SK-N-SH (cell line): ENCODE measurements around the gene CDK9. TPM values are rescaled to one million over a fixed set of nuclear protein-coding genes. Genes with fewer than 3 reads are reported as not detected.

Source experiments
- CTCF ChIA-PET: fragments of 300-600, 350-600 bp; formaldehyde crosslinking; extraction: SDS; loops from one replicate; lab custom pipeline; 2021; lab: Yijun Ruan, JAX
- POLR2A ChIA-PET: fragments of 350-600 bp; sonication (Branson Sonifier 250); formaldehyde crosslinking; extraction: SDS; loops from one replicate; lab custom pipeline; 2020; ENCODE audit warnings: antibody characterized with exemption, inconsistent platforms; lab: Yijun Ruan, JAX
- DNase-seq: peaks from one replicate; pipeline ENCODE4 v3.0.0; 2012
- H2AFZ ChIP-seq: fragments of 200-600 bp; sonication (generic); 2 replicates; pipeline ENCODE4 v1.8.1; 2016; ENCODE audit warnings: antibody characterized with exemption, mild to moderate bottlenecking, low read depth
- H3F3A ChIP-seq: fragments of 200-600 bp; sonication (generic); replicated peaks from 2 replicates; pipeline ENCODE3; 2016; ENCODE audit warnings: antibody characterized with exemption, mild to moderate bottlenecking; ENCODE audit not compliant: insufficient read depth
- H3K27ac ChIP-seq, 2 experiments: fragments of 200-500 bp in 1 of 2; fragments of 200-600 bp in 1 of 2; sonication (Bioruptor generic) in 1 of 2; sonication (generic), shearing (Covaris generic) in 1 of 2; 2 replicates each; pipeline versions ENCODE4 v1.5.1 to v1.6.1; 2014 to 2016; ENCODE audit warnings: low read depth in 2 of 2, inconsistent platforms in 1 of 2, low read length in 1 of 2, mild to moderate bottlenecking in 1 of 2, mixed read lengths in 1 of 2
- H3K27me3 ChIP-seq: fragments of 200-600 bp; sonication (generic), shearing (Covaris generic); 2 replicates; pipeline ENCODE4 v1.6.1; 2016; ENCODE audit warnings: mixed run types; ENCODE audit not compliant: insufficient read depth
- H3K36me3 ChIP-seq, 2 experiments: fragments of 200-500 bp in 1 of 2; fragments of 200-600 bp in 1 of 2; sonication (Bioruptor generic) in 1 of 2; sonication (generic) in 1 of 2; replicated peaks in 1 of 2; 2 replicates each; pipeline versions ENCODE3 to v1.5.1; 2014 to 2016; ENCODE audit warnings: low read length in 1 of 2, mild to moderate bottlenecking in 1 of 2; ENCODE audit not compliant: insufficient read depth in 2 of 2, control insufficient read depth in 1 of 2
- H3K4me1 ChIP-seq, 2 experiments: fragments of 200-500 bp in 1 of 2; fragments of 200-600 bp in 1 of 2; sonication (Bioruptor generic) in 1 of 2; sonication (generic), shearing (Covaris generic) in 1 of 2; 2 replicates each; pipeline versions ENCODE4 v1.5.1 to v1.6.1; 2014 to 2016; ENCODE audit warnings: low read depth in 1 of 2, low read length in 1 of 2, mixed run types in 1 of 2; ENCODE audit not compliant: insufficient read depth in 2 of 2, control insufficient read depth in 1 of 2
- H3K4me2 ChIP-seq: fragments of 200-600 bp; sonication (generic), shearing (Covaris generic); 2 replicates; pipeline ENCODE4 v1.6.1; 2017; ENCODE audit warnings: mixed run types
- H3K4me3 ChIP-seq, 2 experiments: fragments of 200-500 bp in 1 of 2; fragments of 200-600 bp in 1 of 2; sonication (Bioruptor generic) in 1 of 2; sonication (generic), shearing (Covaris generic) in 1 of 2; 2 replicates each; pipeline versions ENCODE4 v1.5.1 to v1.8.1; 2014 to 2016; ENCODE audit warnings: low read depth in 2 of 2, inconsistent platforms in 1 of 2, low read length in 1 of 2, mild to moderate bottlenecking in 1 of 2, mixed read lengths in 1 of 2, moderate library complexity in 1 of 2
- H3K79me2 ChIP-seq: fragments of 200-600 bp; sonication (generic); 2 replicates; pipeline ENCODE4 v1.8.1; 2017; ENCODE audit warnings: mild to moderate bottlenecking; ENCODE audit not compliant: insufficient read depth
- H3K9ac ChIP-seq: fragments of 200-600 bp; sonication (generic); 2 replicates; pipeline ENCODE4 v1.6.1; 2017; ENCODE audit warnings: mixed run types
- H3K9me2 ChIP-seq: fragments of 200-600 bp; sonication (generic); 2 replicates; pipeline ENCODE4 v1.6.1; 2017; ENCODE audit warnings: mixed run types
- H3K9me3 ChIP-seq: fragments of 200-600 bp; sonication (generic); 2 replicates; pipeline ENCODE4 v1.6.1; 2017; ENCODE audit warnings: mixed run types, mild to moderate bottlenecking, moderate library complexity
- H4K20me1 ChIP-seq: fragments of 200-600 bp; sonication (generic); 2 replicates; pipeline ENCODE4 v1.6.1; 2017; ENCODE audit warnings: mild to moderate bottlenecking, mixed run types; ENCODE audit not compliant: insufficient read depth
- CHD2 ChIP-seq: fragments of 150-350 bp; IDR thresholded peaks from 2 replicates; pipeline ENCODE4 v1.6.1; 2018; ENCODE audit warnings: low read length; ENCODE audit not compliant: partially characterized antibody
- EZH2phosphoT487 ChIP-seq: fragments of 200-600 bp; sonication (generic); IDR thresholded peaks from 2 replicates; pipeline ENCODE4 v1.6.1; 2017; ENCODE audit warnings: low read depth, mixed run types, mild to moderate bottlenecking, antibody characterized with exemption, moderate library complexity, borderline replicate concordance
- FOSL2 ChIP-seq: IDR thresholded peaks from 2 replicates; pipeline ENCODE4 v1.4.0; 2012; ENCODE audit warnings: low read depth, mild to moderate bottlenecking, moderate library complexity, borderline replicate concordance
- FOXM1 ChIP-seq: IDR thresholded peaks from 2 replicates; pipeline ENCODE4 v1.4.0; 2012; ENCODE audit warnings: low read depth, mild to moderate bottlenecking
- GABPA ChIP-seq: IDR thresholded peaks from 2 replicates; pipeline ENCODE4 v1.4.0; 2012; ENCODE audit warnings: low read depth, mild to moderate bottlenecking
- GATA2 ChIP-seq: sonication (generic); formaldehyde crosslinking; IDR thresholded peaks from 2 replicates; pipeline ENCODE4 v1.5.0; 2020; ENCODE audit warnings: mild to moderate bottlenecking, missing genetic modification reagents
- JUND ChIP-seq: IDR thresholded peaks from 2 replicates; pipeline ENCODE4 v1.4.0; 2012
- MAX ChIP-seq: IDR thresholded peaks from 2 replicates; pipeline ENCODE4 v1.4.0; 2012; ENCODE audit warnings: low read depth
- MEF2A ChIP-seq: IDR thresholded peaks from 2 replicates; pipeline ENCODE4 v1.4.0; 2012; ENCODE audit warnings: low read depth, borderline replicate concordance
- NRF1 ChIP-seq: IDR thresholded peaks from 2 replicates; pipeline ENCODE4 v1.6.1; 2012; ENCODE audit warnings: low read depth, mild to moderate bottlenecking, low read length
- PBX3 ChIP-seq: IDR thresholded peaks from 2 replicates; pipeline ENCODE4; 2012
- RAD21 ChIP-seq: IDR thresholded peaks from 2 replicates; pipeline ENCODE4 v1.6.1; 2012; ENCODE audit warnings: mild to moderate bottlenecking, low read length
- SMC3 ChIP-seq: IDR thresholded peaks from 2 replicates; pipeline ENCODE4 v1.6.1; 2012; ENCODE audit warnings: low read depth, low read length, improper control_type of control experiment
- TCF12 ChIP-seq: IDR thresholded peaks from 2 replicates; pipeline ENCODE4 v1.4.0; 2012
- WGBS: methylation state at CpG from one replicate; pipeline ENCODE4 v1.1.6; 2017; ENCODE audit warnings: low lambda C conversion rate; 5-methylcytosine and 5-hydroxymethylcytosine counted together
- polyA plus RNA-seq, 3 experiments: library from polyadenylated mRNA; depleted of rRNA; stranded (reverse); fragments of >200 nt; gene quantifications; 2 replicates each; pipeline ENCODE4 v1.2.3, GENCODE V29; 2012
- TF ChIP-seq, protein P1 (sequence below): IDR thresholded peaks from 2 replicates; pipeline ENCODE4 v1.4.0; 2012; ENCODE audit warnings: low read depth, borderline replicate concordance
- TF ChIP-seq, protein P2 (sequence below): fragments of 200-600 bp; sonication (generic); IDR thresholded peaks from 2 replicates; pipeline ENCODE4 v1.6.1; 2017; ENCODE audit warnings: antibody characterized with exemption, mild to moderate bottlenecking, moderate library complexity
- TF ChIP-seq, protein P3 (sequence below): fragments of 150-350 bp; IDR thresholded peaks from 2 replicates; pipeline ENCODE4 v1.6.1; 2016; ENCODE audit warnings: mild to moderate bottlenecking, low read depth, low read length

The CDK9 gene
- polyA plus RNA-seq, 1 of the 3 experiments (the other 2 are of a cell fraction), result 82.7 TPM

- Histone ChIP-seq H4K20me1 (peaks cover 40% of the 10 kb centered on the region), H3K9me3 (no peaks in the 10 kb centered on the region), H3K27ac (peak overlapping the region; percentile 47 to 92; a peak in 3 of 4 replicates), H3K4me1 (peaks cover 6 to 18% of the 10 kb centered on the region in 2 experiments), H3K9ac (peak overlapping the region; percentile 99; the same call in 1 of the 2 replicates), H3F3A (peaks cover 2% of the 10 kb centered on the region), H3K4me2 (peak overlapping the region; percentile 70; the same call in 1 of the 2 replicates), H2AFZ (0 out of 2 replicates have a peak overlapping the region, but pooled peaks have one; percentile 65), H3K27me3 (no peaks in the 10 kb centered on the region), H3K36me3 (peaks cover 32 to 35% of the 10 kb centered on the region in 2 experiments), H3K9me2 (no peaks in the 10 kb centered on the region), H3K4me3 (peak overlapping the region; percentile 82 to 90), H3K79me2 (peaks cover 44% of the 10 kb centered on the region)
- no peak for TF ChIP-seq CHD2
- no peak for TF ChIP-seq GABPA
- TF ChIP-seq GATA2 (CRISPR knock-in tag), result no peak
- no peak for TF ChIP-seq FOSL2
- TF ChIP-seq, protein P1, sequence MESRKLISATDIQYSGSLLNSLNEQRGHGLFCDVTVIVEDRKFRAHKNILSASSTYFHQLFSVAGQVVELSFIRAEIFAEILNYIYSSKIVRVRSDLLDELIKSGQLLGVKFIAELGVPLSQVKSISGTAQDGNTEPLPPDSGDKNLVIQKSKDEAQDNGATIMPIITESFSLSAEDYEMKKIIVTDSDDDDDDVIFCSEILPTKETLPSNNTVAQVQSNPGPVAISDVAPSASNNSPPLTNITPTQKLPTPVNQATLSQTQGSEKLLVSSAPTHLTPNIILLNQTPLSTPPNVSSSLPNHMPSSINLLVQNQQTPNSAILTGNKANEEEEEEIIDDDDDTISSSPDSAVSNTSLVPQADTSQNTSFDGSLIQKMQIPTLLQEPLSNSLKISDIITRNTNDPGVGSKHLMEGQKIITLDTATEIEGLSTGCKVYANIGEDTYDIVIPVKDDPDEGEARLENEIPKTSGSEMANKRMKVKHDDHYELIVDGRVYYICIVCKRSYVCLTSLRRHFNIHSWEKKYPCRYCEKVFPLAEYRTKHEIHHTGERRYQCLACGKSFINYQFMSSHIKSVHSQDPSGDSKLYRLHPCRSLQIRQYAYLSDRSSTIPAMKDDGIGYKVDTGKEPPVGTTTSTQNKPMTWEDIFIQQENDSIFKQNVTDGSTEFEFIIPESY, result no peak
- TF ChIP-seq MEF2A, result no peak
- TF ChIP-seq, protein P2, sequence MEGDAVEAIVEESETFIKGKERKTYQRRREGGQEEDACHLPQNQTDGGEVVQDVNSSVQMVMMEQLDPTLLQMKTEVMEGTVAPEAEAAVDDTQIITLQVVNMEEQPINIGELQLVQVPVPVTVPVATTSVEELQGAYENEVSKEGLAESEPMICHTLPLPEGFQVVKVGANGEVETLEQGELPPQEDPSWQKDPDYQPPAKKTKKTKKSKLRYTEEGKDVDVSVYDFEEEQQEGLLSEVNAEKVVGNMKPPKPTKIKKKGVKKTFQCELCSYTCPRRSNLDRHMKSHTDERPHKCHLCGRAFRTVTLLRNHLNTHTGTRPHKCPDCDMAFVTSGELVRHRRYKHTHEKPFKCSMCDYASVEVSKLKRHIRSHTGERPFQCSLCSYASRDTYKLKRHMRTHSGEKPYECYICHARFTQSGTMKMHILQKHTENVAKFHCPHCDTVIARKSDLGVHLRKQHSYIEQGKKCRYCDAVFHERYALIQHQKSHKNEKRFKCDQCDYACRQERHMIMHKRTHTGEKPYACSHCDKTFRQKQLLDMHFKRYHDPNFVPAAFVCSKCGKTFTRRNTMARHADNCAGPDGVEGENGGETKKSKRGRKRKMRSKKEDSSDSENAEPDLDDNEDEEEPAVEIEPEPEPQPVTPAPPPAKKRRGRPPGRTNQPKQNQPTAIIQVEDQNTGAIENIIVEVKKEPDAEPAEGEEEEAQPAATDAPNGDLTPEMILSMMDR, result peak; percentile 79
- TF ChIP-seq NRF1, result peak; percentile 15; the same call in 1 of the 2 replicates
- no peak for TF ChIP-seq PBX3
- TF ChIP-seq EZH2phosphoT487, result no peak
- no peak for TF ChIP-seq TCF12
- peak; percentile 80 for TF ChIP-seq RAD21
- no peak for TF ChIP-seq JUND
- peak; percentile 81 for TF ChIP-seq SMC3
- TF ChIP-seq, protein P3, sequence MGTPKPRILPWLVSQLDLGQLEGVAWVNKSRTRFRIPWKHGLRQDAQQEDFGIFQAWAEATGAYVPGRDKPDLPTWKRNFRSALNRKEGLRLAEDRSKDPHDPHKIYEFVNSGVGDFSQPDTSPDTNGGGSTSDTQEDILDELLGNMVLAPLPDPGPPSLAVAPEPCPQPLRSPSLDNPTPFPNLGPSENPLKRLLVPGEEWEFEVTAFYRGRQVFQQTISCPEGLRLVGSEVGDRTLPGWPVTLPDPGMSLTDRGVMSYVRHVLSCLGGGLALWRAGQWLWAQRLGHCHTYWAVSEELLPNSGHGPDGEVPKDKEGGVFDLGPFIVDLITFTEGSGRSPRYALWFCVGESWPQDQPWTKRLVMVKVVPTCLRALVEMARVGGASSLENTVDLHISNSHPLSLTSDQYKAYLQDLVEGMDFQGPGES, result no peak
- TF ChIP-seq FOXM1, result no peak
- no peak for TF ChIP-seq MAX
- CTCF ChIA-PET, result interaction anchor here (0.6 to 6.3 kb wide), 48 partner anchors 8 to 1327 kb away, joined by 3 to 87 read pairs (median 4); partner anchors contain the start of genes STXBP1 and TOR2A
- POLR2A ChIA-PET, result interaction anchor here (0.6 to 1.8 kb wide), 11 partner anchors 10 to 361 kb away, joined by 3 to 8 read pairs (median 4); partner anchors contain the start of genes TOR2A and ZNF79
- DNase-seq, result peak; percentile 97
- no CpG with 5 or more reads among the region's 123 CpGs for whole genome bisulfite sequencing
These were observed 556 bp upstream of the CDK9 start for GRCh38 chr9:127785023-127785932.
